ENCODE data around the gene NKD2.

- TF ChIP-seq CTCF (IDR thresholded peaks at IDR 0.05; ENCODE audit: poor library complexity): no peak
- TF ChIP-seq EZH2 (IDR thresholded peaks at IDR 0.05; ENCODE audit: borderline replicate concordance): no peak
Measured at GRCh38 chr5:1006656-1007071, 1.9 kb upstream of the NKD2 start.
